Mesangial cell (primary cell): ENCODE measurements around the gene CEP70. TPM values are rescaled to one million over a fixed set of nuclear protein-coding genes. Genes with fewer than 3 reads are reported as not detected.

Experiments
- total RNA-seq: library from RNA; depleted of rRNA; stranded (reverse); fragments of >200 nt; gene quantifications from 2 replicates; pipeline ENCODE4 v1.2.3, GENCODE V29; 2015

CEP70 gene, protein sequence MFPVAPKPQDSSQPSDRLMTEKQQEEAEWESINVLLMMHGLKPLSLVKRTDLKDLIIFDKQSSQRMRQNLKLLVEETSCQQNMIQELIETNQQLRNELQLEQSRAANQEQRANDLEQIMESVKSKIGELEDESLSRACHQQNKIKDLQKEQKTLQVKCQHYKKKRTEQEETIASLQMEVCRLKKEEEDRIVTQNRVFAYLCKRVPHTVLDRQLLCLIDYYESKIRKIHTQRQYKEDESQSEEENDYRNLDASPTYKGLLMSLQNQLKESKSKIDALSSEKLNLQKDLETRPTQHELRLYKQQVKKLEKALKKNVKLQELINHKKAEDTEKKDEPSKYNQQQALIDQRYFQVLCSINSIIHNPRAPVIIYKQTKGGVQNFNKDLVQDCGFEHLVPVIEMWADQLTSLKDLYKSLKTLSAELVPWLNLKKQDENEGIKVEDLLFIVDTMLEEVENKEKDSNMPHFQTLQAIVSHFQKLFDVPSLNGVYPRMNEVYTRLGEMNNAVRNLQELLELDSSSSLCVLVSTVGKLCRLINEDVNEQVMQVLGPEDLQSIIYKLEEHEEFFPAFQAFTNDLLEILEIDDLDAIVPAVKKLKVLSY
- total RNA-seq: 7.9 and 9.5 TPM in 2 replicates

GRCh38 chr3:138594150-138594934, at the start of gene CEP70:
Gene CEP70, minus strand, starts transcription at chr3:138594260. Its CDS starts 21,333 bp downstream, at chr3:138572927.

GRCh38 chr3:138608322-138609135, 14.5 kb upstream of the CEP70 start, which contains the start of gene FAIM:
Gene FAIM, plus strand, starts transcription at chr3:138608771. Its CDS starts 10,956 bp downstream, at chr3:138619727.

Other genes with a start within 250 kb of the CEP70 start
- gene MRAS, start 245.7 kb downstream of the CEP70 start, total RNA-seq: 40.2 and 50.6 TPM in 2 replicates
- 1.5 and 1.6 TPM in 2 replicates for gene ESYT3, start 159.6 kb downstream of the CEP70 start, total RNA-seq
- 4.1 and 4.9 TPM in 2 replicates for gene FAIM, start 14.5 kb upstream of the CEP70 start, total RNA-seq
- gene PIK3CB, start 240.7 kb upstream of the CEP70 start, total RNA-seq: 11.6 and 12.0 TPM in 2 replicates